G401 (cell line): ENCODE data around the gene EDEM1. TPM values are rescaled to one million over a fixed set of nuclear protein-coding genes. Genes with fewer than 3 reads are reported as not detected.

ENCODE experiments used
- DNase-seq: peaks from one replicate; pipeline ENCODE4 v3.0.0-alpha.2; 2015; ENCODE audit warnings: low spot score
- in situ Hi-C: cut with HindIII; loops from 2 replicates; pipeline ENCODE4 v1.10.0; 2016; ENCODE audit warnings: low sequenced_read_pairs, mixed read lengths
- total RNA-seq: library from RNA; depleted of rRNA; stranded (reverse); fragments of >200 nt; shearing (Covaris generic); gene quantifications from 2 replicates; pipeline ENCODE4 v1.2.3, GENCODE V29; 2014

EDEM1 gene
- total RNA-seq, 1 experiment from 2014 or later: 12.6 TPM

GRCh38 chr3:5195605-5196004 lies 8.1 kb downstream of the EDEM1 start:
- in situ Hi-C loops: no loop called here
- no peak for DNase-seq

- in situ Hi-C loops: no loop called here
These were observed 9.5 kb downstream of the EDEM1 start for GRCh38 chr3:5197022-5197421.

GRCh38 chr3:5197470-5198312 lies 10.2 kb downstream of the EDEM1 start:
- in situ Hi-C loops: no loop called here
- DNase-seq: no peak

More at GRCh38 chr3:5197022-5197421, 9.5 kb downstream of the EDEM1 start:
- no peak for DNase-seq

- in situ Hi-C loops: no loop called here
- no peak for DNase-seq
These were observed 10.8 kb downstream of the EDEM1 start for GRCh38 chr3:5198313-5198677.

GRCh38 chr3:5198986-5199731 lies 11.7 kb downstream of the EDEM1 start:
- DNase-seq: no peak
- in situ Hi-C loops: no loop called here

- in situ Hi-C loops: no loop called here
- DNase-seq: no peak
These were observed 14.0 kb downstream of the EDEM1 start for GRCh38 chr3:5201536-5201935.

GRCh38 chr3:5202222-5202621 lies 14.7 kb downstream of the EDEM1 start:
- no peak for DNase-seq
- in situ Hi-C loops: no loop called here

GRCh38 chr3:5205165-5205941 lies 17.8 kb downstream of the EDEM1 start:
- DNase-seq: no peak
- in situ Hi-C loops: no loop called here

DNA sequence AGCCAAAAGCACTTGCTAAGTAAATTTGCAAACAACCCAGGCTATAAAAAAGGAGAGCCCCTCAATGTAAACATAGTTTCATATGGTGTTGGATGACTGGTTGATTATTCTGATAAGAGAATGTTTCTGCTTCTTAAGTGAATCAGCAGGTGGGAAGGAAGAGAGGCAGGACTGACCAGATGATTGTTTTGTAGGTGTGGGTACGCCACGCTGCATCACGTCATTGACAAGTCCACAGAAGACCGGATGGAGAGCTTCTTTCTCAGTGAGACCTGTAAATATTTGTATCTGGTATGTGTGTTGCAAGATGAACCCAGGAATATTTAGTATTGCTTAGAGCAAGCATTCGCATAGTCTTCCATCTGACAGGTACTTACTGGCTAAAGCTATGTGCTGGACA lies 23.4 kb downstream of the EDEM1 start:
- in situ Hi-C loops: no loop called here
- DNase-seq: no peak

GRCh38 chr3:5212628-5213573 lies 25.4 kb downstream of the EDEM1 start:
- no peak for DNase-seq
- in situ Hi-C loops: no loop called here

DNA sequence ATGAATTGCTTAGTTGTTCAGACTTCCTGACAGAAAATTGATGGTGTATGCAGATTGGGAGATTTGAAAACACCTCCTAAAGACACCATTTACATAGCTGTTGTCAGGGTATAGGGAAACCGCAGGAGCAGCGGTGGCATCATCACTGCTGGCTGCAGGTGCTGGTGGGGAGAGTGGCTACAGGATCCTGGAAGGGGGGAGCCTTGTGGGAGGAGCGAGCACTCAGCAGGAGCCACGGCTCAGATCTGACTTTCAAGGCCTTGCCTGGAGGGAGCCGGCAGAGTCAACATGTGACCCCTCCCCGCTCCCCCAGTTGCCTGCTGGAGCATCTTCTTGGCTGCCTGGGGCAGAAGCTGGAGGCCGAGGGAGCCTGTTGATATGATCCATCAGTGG lies 26.1 kb downstream of the EDEM1 start:
- in situ Hi-C loops: no loop called here
- no peak for DNase-seq

DNA sequence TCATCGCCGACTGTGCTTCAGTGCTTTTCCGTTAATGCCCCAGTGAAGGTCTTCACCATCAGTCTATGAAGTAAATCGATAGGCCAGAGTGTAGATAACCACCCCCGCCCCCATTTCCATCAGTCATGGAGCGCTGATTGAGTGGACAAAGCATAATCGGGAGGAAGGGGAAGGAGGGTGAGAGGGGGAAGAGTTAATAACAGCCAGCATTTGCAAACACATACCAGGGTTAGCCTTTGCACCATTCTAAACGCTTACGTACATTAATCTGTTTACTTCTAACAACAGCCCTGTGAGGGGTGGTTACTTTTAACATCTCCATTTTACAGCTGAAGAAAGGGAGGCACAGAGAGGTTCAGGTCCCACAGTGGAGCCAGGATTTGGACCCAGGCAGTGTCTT lies 26.8 kb downstream of the EDEM1 start:
- in situ Hi-C loops: no loop called here
- no peak for DNase-seq

DNA sequence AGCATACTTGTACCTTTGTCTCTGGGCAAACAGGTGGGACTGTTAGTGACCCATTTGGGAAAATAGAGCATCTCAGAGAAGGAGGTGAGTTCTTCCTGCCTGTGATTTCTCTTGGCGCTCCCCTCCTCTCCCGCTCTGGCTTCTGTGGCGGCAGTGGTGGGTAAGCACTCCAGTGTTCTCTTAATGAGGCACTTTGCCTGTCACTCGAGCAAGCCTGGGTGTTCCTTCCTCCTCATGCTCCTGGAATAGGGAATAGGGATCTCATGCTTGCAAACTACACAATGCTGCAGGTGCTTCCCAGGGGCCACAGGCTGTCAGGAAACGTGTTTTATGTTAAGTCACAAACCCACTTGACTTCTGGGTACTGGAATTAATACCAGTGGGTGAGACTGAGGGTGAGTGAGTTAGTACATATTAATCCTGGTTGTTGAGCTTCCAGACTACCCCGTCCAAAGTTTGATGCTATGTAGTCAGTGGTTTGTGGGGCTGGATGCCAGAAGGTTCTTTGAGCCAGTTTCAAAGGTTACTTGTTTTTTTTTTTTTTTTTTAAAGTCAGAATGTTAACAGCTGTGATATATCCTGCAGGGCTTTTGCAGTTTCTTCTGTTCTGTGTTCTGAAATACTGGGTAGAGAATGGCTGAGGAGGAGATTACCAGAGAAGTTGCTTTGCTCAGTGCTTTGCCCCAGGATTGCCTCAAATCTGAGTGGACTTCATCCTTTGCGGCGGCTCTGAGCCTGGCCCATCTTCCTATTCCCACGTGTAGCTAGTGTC lies 30.5 kb downstream of the EDEM1 start:
- in situ Hi-C loops: no loop called here
- no peak for DNase-seq

DNA sequence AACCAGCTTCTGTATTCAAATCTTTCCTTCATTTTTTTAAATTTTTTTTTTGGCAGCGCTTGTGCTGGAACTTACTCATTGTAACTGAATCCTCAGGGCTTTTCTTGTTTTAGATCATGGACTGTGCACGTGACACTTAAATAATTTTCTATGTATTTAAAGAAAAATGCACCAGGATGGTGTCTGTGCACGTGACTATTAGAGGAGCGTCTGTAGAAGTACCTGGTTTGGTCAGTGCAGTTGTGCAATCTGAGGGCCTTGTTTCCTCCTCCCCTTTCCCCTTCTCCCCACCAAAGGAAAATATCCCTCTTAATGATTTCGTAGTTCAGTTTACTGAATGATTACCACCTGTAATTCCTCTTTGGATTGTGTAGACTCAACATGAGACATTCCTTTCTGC lies 31.3 kb downstream of the EDEM1 start:
- no peak for DNase-seq
- in situ Hi-C loops: no loop called here

DNA sequence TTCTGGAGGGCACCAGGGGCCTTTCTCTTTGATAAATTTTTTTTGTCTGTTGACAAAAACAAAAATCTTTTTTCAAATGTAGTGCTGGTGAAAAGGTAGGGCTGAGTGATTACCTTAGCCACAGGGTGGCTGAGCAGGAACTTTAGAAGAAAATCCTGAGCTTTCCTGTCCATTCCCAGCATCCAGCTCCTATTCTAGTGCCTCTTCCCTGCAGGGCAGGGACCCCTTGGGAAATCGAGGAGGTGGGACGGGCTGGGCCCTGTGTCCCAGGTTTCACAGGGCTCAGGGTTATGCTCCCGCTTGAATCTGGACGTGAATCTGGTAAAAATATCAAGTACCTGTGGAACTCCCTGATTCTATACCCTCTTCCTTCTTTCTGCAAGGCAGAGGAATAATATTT lies 31.7 kb downstream of the EDEM1 start:
- in situ Hi-C loops: no loop called here
- DNase-seq: no peak

DNA sequence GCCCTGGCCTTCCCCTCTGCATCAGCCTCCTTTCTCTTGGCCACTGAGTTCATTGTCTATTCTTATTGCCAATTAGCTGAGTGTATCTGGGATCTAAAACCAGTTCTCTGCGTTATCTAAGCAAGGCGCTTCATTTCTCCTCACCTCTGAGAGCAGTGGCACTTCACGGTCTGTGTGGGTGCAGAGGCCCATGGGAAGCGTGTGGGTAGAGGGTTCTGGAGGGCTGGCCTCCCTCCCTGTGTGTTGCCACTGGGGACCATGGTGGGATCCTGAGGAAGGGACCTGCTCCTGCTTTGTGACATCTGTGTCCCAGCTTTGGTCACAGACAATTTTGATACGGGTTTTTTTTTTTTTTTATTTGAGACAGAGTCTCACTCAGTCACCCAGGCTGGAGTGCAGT lies 32.7 kb downstream of the EDEM1 start:
- no peak for DNase-seq
- in situ Hi-C loops: no loop called here

DNA sequence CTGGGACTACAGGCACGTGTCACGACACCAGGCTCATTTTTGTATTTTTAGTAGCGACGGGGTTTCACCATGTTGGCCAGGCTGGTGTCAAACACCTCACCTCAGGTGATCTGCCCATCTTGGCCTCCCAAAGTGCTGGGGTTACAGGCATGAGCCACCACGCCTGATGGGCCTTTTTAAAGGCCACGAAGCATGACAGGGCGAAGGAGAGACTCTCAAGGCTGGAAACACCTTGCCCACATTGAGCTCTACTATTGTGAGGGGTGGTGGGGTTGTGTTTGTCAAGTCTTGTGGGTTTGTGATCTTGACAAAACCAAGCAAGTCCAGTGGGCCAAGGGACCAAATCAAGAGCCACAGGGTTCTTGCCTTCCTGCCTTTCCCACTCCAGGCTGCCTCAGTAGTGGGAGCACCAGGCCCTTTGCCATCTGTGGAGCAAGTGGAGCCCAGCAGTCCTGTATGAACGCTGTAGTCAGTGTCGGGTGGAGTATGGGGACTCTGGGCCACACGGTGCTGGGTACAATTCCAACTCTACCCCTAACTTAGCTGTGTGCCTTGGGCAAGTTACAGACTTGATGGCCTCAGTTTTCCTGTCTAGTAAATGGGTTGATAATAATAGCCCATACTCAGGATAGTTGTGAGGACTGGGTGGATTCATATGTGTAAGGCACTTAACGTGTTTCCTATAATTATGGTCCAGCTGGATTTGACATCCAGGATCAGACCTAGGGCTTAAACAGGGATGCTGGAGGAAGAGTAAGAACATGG lies 33.3 kb downstream of the EDEM1 start:
- DNase-seq: no peak
- in situ Hi-C loops: no loop called here

DNA sequence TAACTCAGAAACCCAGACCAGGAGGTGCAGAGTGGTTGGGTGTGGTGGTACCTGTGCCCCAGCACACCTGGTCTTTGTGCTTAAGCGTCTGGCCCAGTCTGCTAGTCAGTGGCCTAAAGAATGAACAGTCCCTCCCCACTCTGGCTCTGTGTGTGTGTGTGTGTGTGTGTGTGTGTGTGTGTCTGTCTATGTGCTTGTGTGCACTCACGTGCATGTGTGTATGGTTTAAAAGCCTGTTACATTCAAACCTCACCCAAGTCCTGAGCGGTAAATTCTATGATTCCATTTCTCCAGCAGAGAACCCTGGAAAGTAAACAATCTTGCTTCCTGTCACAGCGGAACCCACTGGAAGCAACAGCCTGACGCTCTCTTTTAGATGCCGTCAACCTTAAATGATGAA lies 34.2 kb downstream of the EDEM1 start:
- in situ Hi-C loops: no loop called here
- no peak for DNase-seq
